HEK293 (cell line): ENCODE results near the gene TRIM72.

Experiments
- CTCF ChIA-PET: fragments of 350-600 bp; formaldehyde crosslinking; extraction: SDS; loops from one replicate; lab custom pipeline; 2021; ENCODE audit warnings: antibody characterized with exemption; lab: Yijun Ruan, JAX
- POLR2A ChIA-PET: fragments of 300-600 bp; formaldehyde crosslinking; extraction: SDS; loops from one replicate; lab custom pipeline; 2020; ENCODE audit warnings: antibody characterized with exemption, inconsistent platforms; lab: Yijun Ruan, JAX
- H3K27ac ChIP-seq: fragments of 200-500 bp; sonication (Bioruptor generic); 2 replicates; pipeline ENCODE4 v1.5.1; 2014; ENCODE audit warnings: low read depth, low read length, control low read depth, inconsistent platforms; ENCODE audit errors: extremely low read depth
- H3K36me3 ChIP-seq, 2 experiments: fragments of 200-500 bp in 1 of 2; sonication (Bioruptor generic) in 1 of 2; 1 replicate in 1 of 2; 2 replicates in 1 of 2; pipeline ENCODE4 v1.5.1; 2014 to 2017; ENCODE audit warnings: inconsistent platforms in 2 of 2, low read length in 2 of 2; ENCODE audit not compliant: control insufficient read depth in 2 of 2, insufficient read depth in 1 of 2
- H3K4me1 ChIP-seq: fragments of 200-500 bp; sonication (Bioruptor generic); 2 replicates; pipeline ENCODE4 v1.5.1; 2014; ENCODE audit warnings: mild to moderate bottlenecking, low read length, inconsistent platforms; ENCODE audit not compliant: control insufficient read depth, insufficient read depth
- H3K4me3 ChIP-seq: 2 replicates; pipeline ENCODE4 v1.5.1; 2011; ENCODE audit warnings: low read depth, mild to moderate bottlenecking, control low read depth, low read length, moderate library complexity
- H3K9me3 ChIP-seq: fragments of 200-500 bp; sonication (Bioruptor generic); 2 replicates; pipeline ENCODE4 v1.5.1; 2014; ENCODE audit warnings: low read depth, low read length, inconsistent platforms; ENCODE audit not compliant: control insufficient read depth, insufficient read depth
- BCL11A ChIP-seq: fragments of 450-650 bp; formaldehyde crosslinking; IDR thresholded peaks from 2 replicates; pipeline ENCODE4 v1.5.1; 2016; ENCODE audit warnings: low read depth, missing biosample characterization, missing genetic modification characterization
- FEZF1 ChIP-seq: fragments of 450-650 bp; formaldehyde crosslinking; IDR thresholded peaks from 2 replicates; pipeline ENCODE4 v1.5.1; 2016; ENCODE audit warnings: missing biosample characterization, missing genetic modification characterization
- KLF8 ChIP-seq: fragments of 450-650 bp; formaldehyde crosslinking; IDR thresholded peaks from 2 replicates; pipeline ENCODE4 v1.5.1; 2016; ENCODE audit warnings: missing biosample characterization, missing genetic modification characterization
- KLF9 ChIP-seq: fragments of 450-650 bp; formaldehyde crosslinking; IDR thresholded peaks from 2 replicates; pipeline ENCODE4 v1.5.1; 2016; ENCODE audit warnings: missing biosample characterization, missing genetic modification characterization, low read depth
- PBX3 ChIP-seq: sonication (generic); formaldehyde crosslinking; IDR thresholded peaks from 2 replicates; pipeline ENCODE4 v1.8.1; 2022; ENCODE audit warnings: mild to moderate bottlenecking, moderate library complexity, missing genetic modification reagents
- PRDM4 ChIP-seq: fragments of 450-650 bp; formaldehyde crosslinking; IDR thresholded peaks from 2 replicates; pipeline ENCODE4 v1.5.1; 2017; ENCODE audit warnings: missing biosample characterization, missing genetic modification characterization
- PRDM6 ChIP-seq: fragments of 450-650 bp; formaldehyde crosslinking; IDR thresholded peaks from 2 replicates; pipeline ENCODE4 v1.5.1; 2017; ENCODE audit warnings: missing biosample characterization, missing genetic modification characterization
- ZBTB10 ChIP-seq: fragments of 450-650 bp; formaldehyde crosslinking; IDR thresholded peaks from 2 replicates; pipeline ENCODE4 v1.5.1; 2016; ENCODE audit warnings: missing biosample characterization, missing genetic modification characterization
- ZNF223 ChIP-seq: fragments of 450-650 bp; formaldehyde crosslinking; IDR thresholded peaks from 2 replicates; pipeline ENCODE4 v1.5.1; 2016; ENCODE audit warnings: missing biosample characterization, missing genetic modification characterization
- ZNF23 ChIP-seq: fragments of 450-650 bp; formaldehyde crosslinking; IDR thresholded peaks from 2 replicates; pipeline ENCODE4 v1.5.1; 2016; ENCODE audit warnings: missing biosample characterization, missing genetic modification characterization, borderline replicate concordance
- ZNF248 ChIP-seq: fragments of 450-650 bp; formaldehyde crosslinking; IDR thresholded peaks from 2 replicates; pipeline ENCODE4 v1.5.1; 2017; ENCODE audit warnings: missing biosample characterization, missing genetic modification characterization
- ZNF37A ChIP-seq: fragments of 450-650 bp; IDR thresholded peaks from 2 replicates; pipeline ENCODE4 v1.5.1; 2018; ENCODE audit warnings: missing biosample characterization, missing genetic modification characterization
- ZNF449 ChIP-seq: fragments of 450-650 bp; formaldehyde crosslinking; IDR thresholded peaks from 2 replicates; pipeline ENCODE4 v1.5.1; 2017; ENCODE audit warnings: missing biosample characterization, mild to moderate bottlenecking, missing genetic modification characterization, moderate library complexity
- ZNF513 ChIP-seq: fragments of 450-650 bp; IDR thresholded peaks from 2 replicates; pipeline ENCODE4 v1.5.1; 2018; ENCODE audit warnings: missing biosample characterization, missing genetic modification characterization
- ZNF544 ChIP-seq: fragments of 450-650 bp; formaldehyde crosslinking; IDR thresholded peaks from 2 replicates; pipeline ENCODE4 v1.5.0; 2017; ENCODE audit warnings: missing biosample characterization, missing genetic modification characterization
- ZNF561 ChIP-seq: fragments of 450-650 bp; IDR thresholded peaks from 2 replicates; pipeline ENCODE4 v1.5.1; 2018; ENCODE audit warnings: missing biosample characterization, missing genetic modification characterization, borderline replicate concordance
- ZNF580 ChIP-seq: fragments of 450-650 bp; formaldehyde crosslinking; IDR thresholded peaks from 2 replicates; pipeline ENCODE4 v1.5.1; 2016; ENCODE audit warnings: missing biosample characterization, missing genetic modification characterization
- ZNF626 ChIP-seq: fragments of 450-650 bp; sonication (Bioruptor Pico); formaldehyde crosslinking; IDR thresholded peaks from 2 replicates; pipeline ENCODE4 v1.5.1; 2018; ENCODE audit warnings: missing biosample characterization, missing genetic modification characterization, inconsistent platforms
- ZNF654 ChIP-seq: fragments of 450-650 bp; formaldehyde crosslinking; IDR thresholded peaks from 2 replicates; pipeline ENCODE4 v1.5.1; 2016; ENCODE audit warnings: low read depth, missing biosample characterization, missing genetic modification characterization

TRIM72 gene

GRCh38 chr16:31219154-31219741 is 5.3 kb downstream of the TRIM72 start:
- H3K4me3 ChIP-seq = no peak overlapping the region
- no peaks in the 10 kb centered on the region for H3K9me3 ChIP-seq
- H3K4me1 ChIP-seq = no peaks in the 10 kb centered on the region
- no peak overlapping the region for H3K27ac ChIP-seq
- POLR2A ChIA-PET = no interaction called here
- H3K36me3 ChIP-seq = no peaks in the 10 kb centered on the region
- TF ChIP-seq ZNF544 (tag by site-specific recombination) (no peak), ZNF513 (tag by site-specific recombination) (no peak), FEZF1 (no peak), PRDM4 (tag by site-specific recombination) (no peak), BCL11A (tag by site-specific recombination) (no peak), PBX3 (CRISPR knock-in tag) (no peak), ZNF654 (no peak), ZNF449 (no peak), ZNF580 (tag by site-specific recombination) (no peak), ZNF626 (no peak), ZNF561 (tag by site-specific recombination) (no peak), PRDM6 (tag by site-specific recombination) (no peak), ZNF248 (tag by site-specific recombination) (no peak), ZNF23 (tag by site-specific recombination) (no peak), ZNF37A (tag by site-specific recombination) (no peak), KLF9 (tag by site-specific recombination) (no peak), ZNF223 (tag by site-specific recombination) (no peak), KLF8 (tag by site-specific recombination) (no peak), ZBTB10 (tag by site-specific recombination) (no peak)
- CTCF ChIA-PET = no interaction called here
